ENCODE measurements around the gene KCNB1. TPM values are rescaled to one million over a fixed set of nuclear protein-coding genes. Genes with fewer than 3 reads are reported as not detected.

The KCNB1 gene
- total RNA-seq, 4 donors from 2014 or later: 1.9 to 5.6 (median 2.3) TPM

GRCh38 chr20:49457444-49457843 lies 25.0 kb downstream of the KCNB1 start:
- H3K4me1 ChIP-seq: no peaks in the 10 kb centered on the region
- H3K36me3 ChIP-seq: no peaks in the 10 kb centered on the region
- DNase-seq: no peak
- 25 to 33% methylated on average over 1 of the region's 1 CpG for WGBS, 2 donors (ENCODE audit: low coverage in 1 of 2)
- H3K27me3 ChIP-seq: no peaks in the 10 kb centered on the region
- in situ Hi-C loops (cut with MboI; ENCODE audit: low pct_ligation_motif_present in 1 of 4, low pct_unique_long_range_greater_than_20kb in 1 of 4, low sequenced_read_pairs in 3 of 4): no loop called here
- H3K27ac ChIP-seq: no peak overlapping the region
- no peak overlapping the region for H3K4me3 ChIP-seq
- no peaks in the 10 kb centered on the region for H3K9me3 ChIP-seq
- TF ChIP-seq POLR2A (IDR thresholded peaks at IDR 0.05): no peak
- intact Hi-C loops (cut with DNase I; ENCODE audit: low total_unique reads): no loop called here

DNA sequence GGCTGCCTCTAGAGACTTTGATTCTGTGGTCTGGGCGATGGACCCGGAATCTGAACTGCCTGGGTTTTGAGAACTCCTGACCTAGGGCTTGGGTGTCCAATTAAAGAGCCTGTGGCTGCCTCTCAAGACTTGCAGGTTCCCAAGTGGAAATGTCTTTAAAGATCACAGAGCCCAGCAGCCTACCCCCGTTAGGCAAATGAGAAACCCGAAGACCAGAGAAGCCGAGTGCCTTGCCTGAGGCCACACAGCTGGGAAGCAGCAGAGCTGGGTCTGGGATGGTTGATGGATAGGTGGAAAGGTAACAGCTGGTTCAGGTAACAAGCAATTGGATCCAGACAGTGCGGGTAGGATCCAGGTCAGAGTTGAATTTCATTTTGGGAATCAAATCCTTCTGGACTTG lies 25.8 kb downstream of the KCNB1 start:
- DNase-seq: no peak
- no peak overlapping the region for H3K27ac ChIP-seq
- no peaks in the 10 kb centered on the region for H3K9me3 ChIP-seq
- WGBS, 2 donors (ENCODE audit: low coverage in 1 of 2): 89% methylated on average over 6 of the region's 6 CpGs; no CpG with 5 or more reads in 1 of the 2 donors
- in situ Hi-C loops (cut with MboI; ENCODE audit: low pct_ligation_motif_present in 1 of 4, low pct_unique_long_range_greater_than_20kb in 1 of 4, low sequenced_read_pairs in 3 of 4): no loop called here
- no peaks in the 10 kb centered on the region for H3K4me1 ChIP-seq
- H3K36me3 ChIP-seq: no peaks in the 10 kb centered on the region
- H3K4me3 ChIP-seq: no peak overlapping the region
- TF ChIP-seq POLR2AphosphoS5 (IDR thresholded peaks at IDR 0.05): no peak
- no peak for TF ChIP-seq POLR2A (IDR thresholded peaks at IDR 0.05)
- TF ChIP-seq EP300 (IDR thresholded peaks at IDR 0.05; ENCODE audit: low read depth): no peak
- no peak for TF ChIP-seq CTCF (IDR thresholded peaks at IDR 0.05)
- intact Hi-C loops (cut with DNase I; ENCODE audit: low total_unique reads): no loop called here
- H3K27me3 ChIP-seq: no peaks in the 10 kb centered on the region

DNA sequence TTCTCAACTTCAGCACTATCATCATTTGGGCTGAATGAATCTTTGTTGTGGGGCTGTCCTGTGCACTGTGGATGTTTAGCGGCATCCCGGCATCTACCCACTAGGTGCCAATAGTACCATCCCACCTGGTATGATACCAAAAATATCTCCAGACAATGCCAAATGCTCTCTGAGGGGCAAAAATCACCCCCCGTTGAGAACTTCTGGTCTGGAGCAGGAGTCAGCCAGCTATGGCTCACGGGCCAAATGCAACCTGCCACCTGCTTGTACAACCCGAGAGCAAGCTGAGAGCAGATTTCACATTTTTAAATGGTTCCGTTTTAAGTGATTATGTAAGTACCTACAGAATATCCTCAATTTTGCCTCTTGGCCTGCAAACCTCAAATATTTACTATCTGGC lies 26.8 kb downstream of the KCNB1 start:
- TF ChIP-seq POLR2AphosphoS5 (IDR thresholded peaks at IDR 0.05): no peak
- TF ChIP-seq CTCF (IDR thresholded peaks at IDR 0.05): no peak
- no peak for TF ChIP-seq POLR2A (IDR thresholded peaks at IDR 0.05)
- no peak for TF ChIP-seq EP300 (IDR thresholded peaks at IDR 0.05; ENCODE audit: low read depth)
- H3K36me3 ChIP-seq: no peaks in the 10 kb centered on the region
- in situ Hi-C loops (cut with MboI; ENCODE audit: low pct_ligation_motif_present in 1 of 4, low pct_unique_long_range_greater_than_20kb in 1 of 4, low sequenced_read_pairs in 3 of 4): no loop called here
- H3K4me3 ChIP-seq: no peak overlapping the region
- WGBS, 2 donors (ENCODE audit: low coverage in 1 of 2): 60 to 70% methylated on average over 1 to 6 of the region's 6 CpGs
- H3K4me1 ChIP-seq: no peaks in the 10 kb centered on the region
- no peaks in the 10 kb centered on the region for H3K27me3 ChIP-seq
- H3K27ac ChIP-seq: no peak overlapping the region
- intact Hi-C loops (cut with DNase I; ENCODE audit: low total_unique reads): no loop called here
- DNase-seq: no peak
- no peaks in the 10 kb centered on the region for H3K9me3 ChIP-seq

GRCh38 chr20:49452011-49452482 lies 30.4 kb downstream of the KCNB1 start:
- Histone ChIP-seq H3K27me3 (no peaks in the 10 kb centered on the region), H3K4me3 (no peak overlapping the region), H3K36me3 (no peaks in the 10 kb centered on the region), H3K9me3 (no peaks in the 10 kb centered on the region), H3K4me1 (peaks cover 0 to 10% (median 4%) of the 10 kb centered on the region in 4 donors), H3K27ac (peak overlapping the region; percentile 8 to 46 (median 23))
- 20 to 52% methylated on average over 1 to 9 of the region's 9 CpGs for WGBS, 2 donors (ENCODE audit: low coverage in 1 of 2)
- DNase-seq: no peak
- in situ Hi-C loops (cut with MboI; ENCODE audit: low pct_ligation_motif_present in 1 of 4, low pct_unique_long_range_greater_than_20kb in 1 of 4, low sequenced_read_pairs in 3 of 4): no loop called here
- intact Hi-C loops (cut with DNase I; ENCODE audit: low total_unique reads): no loop called here
- TF ChIP-seq EP300 (IDR thresholded peaks at IDR 0.05; ENCODE audit: low read depth) (no peak), POLR2AphosphoS5 (IDR thresholded peaks at IDR 0.05) (no peak), POLR2A (IDR thresholded peaks at IDR 0.05) (no peak), CTCF (IDR thresholded peaks at IDR 0.05) (no peak)

- H3K9me3 ChIP-seq: no peaks in the 10 kb centered on the region
- TF ChIP-seq EP300 (IDR thresholded peaks at IDR 0.05; ENCODE audit: low read depth): no peak
- TF ChIP-seq CTCF (IDR thresholded peaks at IDR 0.05): no peak
- no peak for TF ChIP-seq POLR2A (IDR thresholded peaks at IDR 0.05)
- no peak for TF ChIP-seq POLR2AphosphoS5 (IDR thresholded peaks at IDR 0.05)
- H3K36me3 ChIP-seq: no peaks in the 10 kb centered on the region
- H3K27ac ChIP-seq: peak overlapping the region in 2 of 4 donors; percentile 76 to 87
- peaks cover under 1 to 25% (median 14%) of the 10 kb centered on the region in 4 donors for H3K4me1 ChIP-seq
- H3K27me3 ChIP-seq: no peaks in the 10 kb centered on the region
- intact Hi-C loops (cut with DNase I; ENCODE audit: low total_unique reads): no loop called here
- in situ Hi-C loops (cut with MboI; ENCODE audit: low pct_ligation_motif_present in 1 of 4, low pct_unique_long_range_greater_than_20kb in 1 of 4, low sequenced_read_pairs in 3 of 4): no loop called here
- H3K4me3 ChIP-seq: no peak overlapping the region
- no peak for DNase-seq
- 50 to 55% methylated on average over 4 to 14 of the region's 14 CpGs for WGBS, 2 donors (ENCODE audit: low coverage in 1 of 2)
Observed at GRCh38 chr20:49450281-49450721, 32.2 kb downstream of the KCNB1 start.

Data from transverse colon (tissue), 4 donors.